HG03039 (cell line): ENCODE data around the gene TAF6L.
"Not testable (repeated sequence)": the region's sequence is repeated elsewhere in the genome, so short reads cannot be mapped to it uniquely, and the experiment has no call there.

Experiments
- ATAC-seq: cut with Tn5 transposase; IDR thresholded peaks from one replicate; pipeline ENCODE4 v1.9.1; 2021; ENCODE audit warnings: mild to moderate bottlenecking, moderate library complexity; ENCODE audit not compliant: unreplicated experiment

The TAF6L gene

GRCh38 chr11:62755086-62755615 is 16.0 kb upstream of the TAF6L start:
- no peak for ATAC-seq

GRCh38 chr11:62757846-62758788 is 13.1 kb upstream of the TAF6L start:
- ATAC-seq: no peak

- not testable (repeated sequence) for ATAC-seq
Measured at GRCh38 chr11:62760867-62761227, 10.3 kb upstream of the TAF6L start.

GRCh38 chr11:62770778-62771143 is 435 bp upstream of the TAF6L start:
- no peak for ATAC-seq

GRCh38 chr11:62774407-62774806 is 3.2 kb downstream of the TAF6L start:
- ATAC-seq: no peak

- ATAC-seq: no peak
Measured at GRCh38 chr11:62775646-62776045, 4.5 kb downstream of the TAF6L start.

GRCh38 chr11:62777389-62777788 is 6.2 kb downstream of the TAF6L start:
- ATAC-seq: no peak

- ATAC-seq: no peak
Measured at GRCh38 chr11:62778441-62778840, 7.2 kb downstream of the TAF6L start.

GRCh38 chr11:62782753-62783152 is 11.6 kb downstream of the TAF6L start:
- no peak for ATAC-seq

- peak; percentile 46 for ATAC-seq
Measured at GRCh38 chr11:62786318-62787004, 15.3 kb downstream of the TAF6L start.

GRCh38 chr11:62787005-62787759 is 16.0 kb downstream of the TAF6L start, which contains the start of gene TMEM179B:
Gene TMEM179B (plus strand): TSS chr11:62787402. CDS start chr11:62787432, 30 bp downstream.
- ATAC-seq: peak; percentile 64

- no peak for ATAC-seq
Measured at GRCh38 chr11:62788991-62789390, 17.8 kb downstream of the TAF6L start.

- ATAC-seq: no peak
Measured at GRCh38 chr11:62789576-62789975, 18.4 kb downstream of the TAF6L start.

- ATAC-seq: peak; percentile 55
Measured at GRCh38 chr11:62791501-62792201, 20.5 kb downstream of the TAF6L start, which contains the start of gene TMEM223. Gene TMEM223 (minus strand): TSS chr11:62792006. CDS start chr11:62791994, 12 bp downstream.

- no peak for ATAC-seq
Measured at GRCh38 chr11:62792202-62792575, 21.0 kb downstream of the TAF6L start.

- no peak for ATAC-seq
Measured at GRCh38 chr11:62794201-62794775, 23.1 kb downstream of the TAF6L start.

- ATAC-seq: no peak
Measured at GRCh38 chr11:62796281-62796680, 25.1 kb downstream of the TAF6L start.

- ATAC-seq: no peak
Measured at GRCh38 chr11:62799486-62799885, 28.3 kb downstream of the TAF6L start.

GRCh38 chr11:62801071-62801470 is 29.9 kb downstream of the TAF6L start:
- ATAC-seq: no peak
